Stimulated activated CD8-positive, alpha-beta memory T cell treated with anti-CD3 and anti-CD28 coated beads, Interleukin-12 subunit alpha, Interleukin-12 subunit beta, amount 100 ng/mL, for 4 hours (primary cell): ENCODE measurements around the gene MAP4K1.
A peak's percentile ranks its signal among the peaks of the same experiment; 100 is the strongest.
"Not testable (repeated sequence)": the region's sequence is repeated elsewhere in the genome, so short reads cannot be mapped to it uniquely, and the experiment has no call there.

Source experiments
- DNase-seq: peaks from one replicate; pipeline ENCODE4 v3.0.0-alpha.2; 2020; ENCODE audit warnings: low read depth

Gene MAP4K1

DNA sequence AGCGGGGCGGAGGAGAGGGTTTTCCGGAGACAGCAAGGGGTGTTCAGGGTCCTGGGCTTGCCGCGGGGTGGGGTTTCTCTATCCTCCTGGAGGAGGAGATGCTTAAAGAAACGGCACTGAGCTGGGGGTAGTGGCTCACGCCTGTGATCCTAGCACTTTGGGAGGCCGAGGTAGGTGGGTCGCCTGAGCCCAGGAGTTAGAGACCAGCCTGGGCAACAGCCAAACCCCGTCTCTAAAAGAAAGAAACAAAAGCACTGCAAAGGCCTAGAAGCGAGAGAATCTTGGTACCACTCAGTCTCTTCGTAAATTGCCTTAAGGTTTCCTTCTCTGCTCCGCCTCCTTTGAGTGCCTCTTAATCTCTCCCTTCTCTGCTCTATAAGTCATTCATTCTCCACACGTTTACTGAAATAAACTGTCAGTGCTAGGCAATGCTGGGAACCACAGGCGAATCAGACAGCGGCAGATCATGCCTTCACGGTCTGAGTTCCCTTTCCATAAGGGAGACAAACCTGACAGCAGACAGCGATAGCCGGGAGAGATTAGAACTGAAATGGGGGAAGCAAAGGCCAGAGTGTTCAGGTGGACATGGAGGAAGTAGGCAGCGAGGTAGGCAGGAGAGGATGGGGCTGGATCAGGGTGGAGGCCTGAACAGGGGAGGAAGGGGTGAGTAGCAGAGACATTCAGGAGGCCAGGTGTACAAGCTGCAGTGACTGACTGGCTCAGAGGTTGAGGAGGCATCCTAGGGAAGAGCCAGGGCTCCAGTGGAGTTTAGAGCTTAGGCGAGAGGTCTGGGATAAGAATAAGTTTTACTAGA is 1.8 kb upstream of the MAP4K1 start:
- DNase-seq = no peak

DNA sequence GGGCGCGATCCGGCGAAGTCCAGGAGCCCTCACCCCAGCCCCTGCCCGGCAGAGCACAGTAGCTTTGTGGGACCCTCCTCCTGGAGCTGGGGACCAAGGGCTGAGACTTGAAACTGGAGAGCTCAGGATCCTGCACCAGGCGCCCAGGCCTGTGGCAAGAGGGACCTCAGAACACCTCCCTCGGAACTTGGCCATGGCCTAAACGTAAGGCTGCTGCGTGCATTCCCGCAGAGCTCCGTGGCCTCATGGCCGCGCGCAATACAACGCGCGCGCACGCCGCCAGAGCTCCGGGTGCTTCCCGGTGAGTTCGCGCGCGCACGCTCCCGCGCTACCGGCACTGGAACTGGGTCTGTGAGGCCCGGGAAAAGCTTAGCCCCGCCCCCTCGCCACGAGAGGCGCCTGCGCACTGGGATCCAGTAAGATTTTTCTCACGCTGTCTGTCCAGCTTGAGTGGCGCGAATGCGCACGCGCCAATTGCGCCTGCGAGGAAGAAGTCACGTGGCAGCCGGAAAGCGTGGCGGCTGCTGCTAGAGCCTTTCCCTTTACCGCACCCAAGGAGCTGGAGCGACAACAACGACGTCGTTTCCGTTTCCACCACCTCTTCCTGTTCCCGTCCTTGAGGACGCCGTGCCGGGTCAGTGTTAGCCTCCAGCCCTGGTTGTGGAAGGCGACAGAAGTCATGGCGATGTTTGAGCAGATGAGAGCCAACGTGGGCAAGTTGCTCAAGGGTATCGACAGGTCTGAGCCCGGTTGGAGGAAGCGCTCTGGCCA is 1.0 kb upstream of the MAP4K1 start, which contains the start of gene EIF3K:
TSS of gene EIF3K (plus strand) at position 599 of the 771 bp plus-strand sequence. CDS start at position 680, 81 bp downstream.
- peak; percentile 96 for DNase-seq

DNA sequence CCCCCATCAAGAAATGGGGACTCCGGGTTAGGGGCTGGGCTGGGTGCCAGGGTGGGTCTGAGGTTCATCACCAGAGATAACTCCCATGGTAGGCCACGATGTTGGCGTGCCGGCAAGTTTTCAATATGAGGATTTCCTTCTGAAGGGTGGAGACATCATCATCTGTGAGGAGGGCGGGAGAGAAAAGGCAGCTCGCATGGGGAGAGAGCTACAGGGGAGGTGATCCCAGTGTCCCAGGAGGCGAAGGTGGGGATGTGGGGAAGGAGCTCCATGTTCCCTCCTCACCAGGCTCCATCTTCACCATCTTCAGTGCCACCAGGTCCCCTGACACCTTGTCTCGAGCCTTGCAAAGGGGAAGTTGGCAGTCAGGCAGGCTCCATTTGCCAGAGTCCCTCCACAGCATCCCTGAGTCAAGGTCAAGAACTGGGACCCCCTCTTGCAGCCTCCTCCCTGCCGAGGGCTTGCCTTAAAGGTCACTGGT is 430 bp downstream of the MAP4K1 start:
- no peak for DNase-seq

DNA sequence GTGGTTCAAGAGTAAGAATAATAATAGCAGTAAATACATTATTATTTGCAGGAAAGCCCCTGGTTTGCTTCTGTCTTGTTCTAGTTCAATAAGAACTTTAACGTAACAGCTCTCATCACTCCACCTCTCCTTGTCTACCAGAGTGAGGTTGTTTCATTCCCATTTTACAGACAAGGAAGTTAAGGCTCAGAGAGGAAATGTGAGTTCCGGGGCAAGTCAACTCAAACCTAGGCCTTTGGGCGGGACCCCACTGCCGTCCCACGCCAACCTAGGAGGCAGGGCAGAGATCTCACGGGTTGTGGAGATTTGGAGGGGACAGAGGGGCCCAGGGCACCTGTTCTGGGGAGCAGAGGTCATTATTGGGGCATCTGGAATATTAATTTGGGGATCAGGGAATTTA is 1.5 kb downstream of the MAP4K1 start:
- DNase-seq = no peak

DNA sequence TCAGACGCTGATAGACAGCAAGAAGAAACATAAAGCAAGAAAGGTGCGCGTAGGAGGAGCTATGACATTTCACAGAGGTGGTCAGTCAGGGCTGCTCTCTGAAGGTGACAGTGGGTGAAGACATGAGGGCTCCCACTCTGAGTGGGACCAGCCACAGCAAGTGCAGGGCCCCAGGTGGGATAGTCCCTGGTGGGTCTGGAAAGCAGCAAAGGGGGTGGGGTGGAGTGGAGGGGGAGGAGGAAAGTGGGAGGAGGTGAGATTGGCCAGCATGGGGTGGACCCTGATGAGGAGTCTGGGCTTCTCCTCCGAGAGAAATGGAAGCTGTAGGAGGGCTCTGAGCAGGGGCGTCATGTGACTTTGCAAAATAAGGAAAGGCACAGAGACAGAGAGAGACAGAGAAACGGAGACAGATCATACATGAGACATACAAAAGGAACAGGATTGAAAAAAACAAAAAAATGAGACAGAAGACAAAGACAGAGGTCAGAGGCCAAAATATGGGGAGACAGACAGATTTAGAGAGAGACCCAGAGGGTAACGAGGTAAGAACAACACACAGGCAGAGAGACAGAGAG is 2.7 kb downstream of the MAP4K1 start:
- DNase-seq = no peak

DNA sequence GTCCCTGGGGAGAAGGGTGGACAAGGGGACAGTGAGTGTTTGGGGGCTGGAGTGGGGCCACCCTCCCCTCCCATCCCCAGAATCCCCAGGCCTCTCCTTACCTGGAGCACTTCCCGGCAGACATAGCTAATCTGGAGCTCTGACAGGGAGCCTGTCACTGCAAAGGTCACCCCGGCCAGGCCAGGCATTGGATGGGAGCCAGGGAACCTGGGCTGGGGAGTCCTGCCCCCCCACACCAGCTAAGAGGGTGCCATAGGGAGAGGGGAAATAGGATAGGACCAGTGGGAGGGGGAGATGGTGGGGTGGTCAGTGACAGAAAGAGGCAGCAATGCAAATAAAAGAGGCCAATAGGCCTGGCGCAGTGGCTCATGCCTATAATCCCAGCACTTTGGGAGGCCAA is 3.5 kb downstream of the MAP4K1 start:
- no peak for DNase-seq

DNA sequence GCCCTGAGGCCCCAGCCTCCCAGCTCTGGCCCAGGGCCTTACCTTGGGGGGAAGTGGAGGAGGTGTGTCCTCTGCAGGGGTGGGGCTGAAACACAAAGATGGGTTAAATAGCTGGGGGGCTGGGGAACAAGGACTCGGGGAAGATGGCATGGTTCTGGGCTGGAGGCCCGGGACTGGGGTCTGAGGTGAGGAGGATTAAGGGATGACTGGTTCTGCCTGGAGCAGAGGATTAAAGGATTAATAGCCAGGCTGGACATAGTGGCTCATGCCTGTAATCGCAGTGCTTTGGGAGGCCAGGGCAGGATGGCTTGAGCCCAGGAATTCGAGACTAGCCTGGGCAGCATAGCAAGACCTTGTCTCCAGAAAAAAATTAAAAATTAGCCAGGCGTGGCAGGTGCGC is 11.6 kb downstream of the MAP4K1 start:
- no peak for DNase-seq

DNA sequence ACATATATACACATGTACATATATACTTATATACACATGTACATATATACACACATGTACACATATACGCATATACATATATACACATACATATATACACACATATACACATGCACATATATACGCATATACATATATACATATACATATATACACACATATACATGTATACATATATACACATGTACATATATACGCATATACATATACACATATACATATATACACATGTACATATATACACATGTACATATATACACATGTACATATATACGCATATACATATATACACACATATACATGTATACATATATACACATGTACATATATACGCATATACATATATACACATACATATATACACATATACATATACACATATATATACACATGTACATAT is 14.9 kb downstream of the MAP4K1 start:
- DNase-seq = not testable (repeated sequence)

DNA sequence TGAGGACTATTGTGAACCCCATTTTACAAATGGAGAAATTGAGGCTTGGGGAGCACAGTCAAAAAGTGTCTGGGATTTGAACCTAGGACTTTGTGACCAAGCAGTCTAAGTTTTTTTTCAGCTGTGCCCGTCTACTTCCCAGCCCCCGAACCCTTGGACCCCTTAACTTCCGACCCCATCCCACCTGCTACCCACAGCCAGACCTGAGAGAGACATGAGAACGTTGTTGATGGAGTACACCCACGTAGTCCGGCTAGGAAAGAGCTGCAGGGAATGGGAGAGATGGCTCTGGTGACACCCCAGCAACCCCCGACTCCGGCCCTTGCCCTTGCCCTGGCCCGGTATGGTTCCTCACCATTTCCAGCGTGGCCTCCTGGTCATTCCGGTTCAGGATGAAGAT is 18.0 kb downstream of the MAP4K1 start:
- no peak for DNase-seq

DNA sequence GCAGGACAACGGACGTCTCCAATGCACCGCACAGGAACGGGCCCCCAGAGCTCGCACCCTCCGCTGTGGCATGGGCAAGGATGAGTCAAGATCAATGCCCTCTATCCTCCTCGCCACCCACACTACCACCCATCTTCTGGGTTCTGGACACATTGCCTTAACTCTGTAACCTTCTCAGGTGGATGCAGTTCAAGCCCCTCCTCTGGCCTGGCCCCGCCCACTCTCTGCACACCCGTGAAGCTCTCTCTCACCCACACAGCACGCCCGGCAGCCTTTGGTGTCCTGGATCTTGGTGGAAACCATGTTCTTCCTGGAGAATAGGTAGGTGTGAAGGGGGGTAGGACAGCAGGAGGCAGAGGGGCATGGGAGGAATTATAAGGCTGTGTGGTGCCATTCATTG is 20.7 kb downstream of the MAP4K1 start:
- no peak for DNase-seq

DNA sequence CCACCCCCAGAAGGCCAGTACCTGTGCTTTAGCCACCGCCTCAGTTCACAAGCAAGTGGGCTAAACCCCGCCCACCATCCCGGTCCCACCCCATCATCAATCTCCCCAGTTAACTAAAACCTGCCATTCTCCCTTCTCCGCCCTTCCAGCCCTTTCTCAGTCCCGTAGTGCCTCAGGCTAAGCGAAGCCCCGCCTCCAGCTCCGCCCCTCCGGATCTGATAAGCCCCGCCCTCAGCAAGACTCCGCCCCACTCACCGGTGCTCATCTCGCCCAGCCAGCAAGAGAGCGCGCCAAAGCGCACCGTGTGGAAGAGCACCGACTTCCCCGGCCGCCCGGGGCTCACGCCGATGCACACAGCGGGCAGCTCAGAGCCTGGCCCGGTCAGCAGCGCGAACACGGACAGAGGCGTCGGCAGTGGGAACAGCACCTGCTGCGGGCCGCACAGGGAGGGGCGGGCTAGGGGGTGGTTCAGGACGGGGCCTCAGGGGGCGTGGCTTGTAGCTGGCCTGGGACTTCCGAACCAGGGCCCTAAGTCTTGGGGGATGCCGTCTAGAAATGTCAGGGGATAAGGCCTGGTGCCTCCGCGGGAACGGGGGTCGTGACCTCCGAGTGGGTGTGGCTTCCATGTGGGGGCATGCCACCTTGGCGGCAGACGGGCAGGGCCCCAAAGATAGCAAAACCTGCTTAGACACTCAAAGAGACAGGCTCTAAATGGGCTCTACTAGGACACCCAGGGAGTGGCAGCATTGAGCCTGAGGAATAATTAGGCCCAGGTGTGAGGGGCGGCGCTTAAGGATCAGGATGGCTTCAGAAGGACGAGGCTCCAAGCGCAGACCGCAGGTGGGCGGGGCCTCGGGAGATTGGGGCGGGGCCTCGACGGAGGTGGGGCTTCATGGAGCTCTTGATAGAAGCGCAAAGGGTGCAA is 21.4 kb downstream of the MAP4K1 start:
- no peak for DNase-seq

DNA sequence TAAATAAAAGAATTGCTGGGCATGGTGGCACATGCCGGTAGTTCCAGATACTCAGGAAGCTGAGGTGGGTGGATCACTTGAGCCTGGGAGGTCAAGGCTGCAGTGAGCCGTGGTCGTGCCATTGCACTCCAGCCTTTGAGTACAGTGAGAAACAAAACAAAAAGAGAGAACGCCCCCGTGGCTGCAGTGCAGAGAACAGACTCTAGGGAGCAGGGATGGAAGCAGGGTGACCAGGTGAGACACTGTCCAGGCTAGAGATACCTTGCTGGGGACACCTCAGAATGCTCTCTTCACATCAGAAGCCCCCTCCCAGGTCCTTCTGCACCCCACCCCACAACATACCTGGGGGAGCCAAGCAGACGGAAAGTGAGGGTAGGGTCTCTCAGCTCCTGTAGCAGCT is 24.8 kb downstream of the MAP4K1 start:
- no peak for DNase-seq

DNA sequence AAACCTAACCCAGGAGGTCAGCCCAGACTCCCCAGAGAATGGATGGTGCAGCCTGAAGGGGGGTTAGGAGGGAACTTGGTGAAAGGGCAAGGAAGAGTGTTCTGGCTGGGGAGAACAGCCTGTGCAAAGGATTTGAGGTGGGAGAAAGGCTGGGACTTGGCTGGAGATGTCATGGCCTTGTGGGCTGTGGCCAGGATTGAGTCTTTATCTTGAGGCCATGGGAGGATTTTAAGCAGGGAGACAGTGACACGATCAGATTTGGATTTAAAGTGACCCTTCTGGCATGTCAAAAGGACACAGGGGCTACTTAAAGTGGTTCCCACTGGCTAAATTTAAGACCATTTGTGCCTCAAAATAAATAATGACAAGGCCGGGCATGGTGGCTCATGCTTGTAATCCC is 29.7 kb downstream of the MAP4K1 start:
- DNase-seq = no peak

DNA sequence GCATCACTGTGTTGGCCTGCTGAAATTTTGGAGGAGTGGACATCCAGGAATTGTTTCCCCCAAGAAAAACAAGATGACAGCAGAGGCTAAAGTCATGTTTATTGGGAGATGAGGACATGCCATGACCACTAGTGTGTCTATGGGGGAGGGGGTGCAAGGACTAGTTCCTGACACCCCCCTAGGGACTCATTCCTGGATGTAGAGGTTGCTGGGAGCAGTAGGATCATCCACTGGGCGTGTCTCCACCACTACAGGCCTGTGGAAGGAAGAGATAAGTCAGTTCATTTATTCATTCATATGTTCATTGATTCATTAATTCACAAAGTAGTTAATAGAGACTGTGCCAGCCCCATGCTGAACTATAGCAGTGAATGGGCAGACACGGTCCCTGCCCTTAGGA is 30.2 kb downstream of the MAP4K1 start:
- no peak for DNase-seq

DNA sequence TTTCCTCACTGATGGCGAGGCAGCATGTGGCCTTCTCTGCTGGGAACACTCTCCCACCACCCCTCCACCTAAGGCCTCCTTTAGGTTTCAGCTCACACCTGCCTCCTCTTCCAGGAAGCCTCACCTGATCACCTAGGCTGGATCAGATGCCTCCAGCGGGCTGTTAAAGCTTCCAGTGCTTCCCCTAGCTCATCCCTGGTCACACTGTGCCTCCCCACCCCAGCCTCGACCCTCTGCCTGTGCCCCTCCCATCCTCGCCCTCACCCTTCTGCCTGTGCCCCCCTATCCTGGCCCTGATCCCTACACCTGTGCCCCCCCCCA is 33.8 kb downstream of the MAP4K1 start:
- DNase-seq = no peak

DNA sequence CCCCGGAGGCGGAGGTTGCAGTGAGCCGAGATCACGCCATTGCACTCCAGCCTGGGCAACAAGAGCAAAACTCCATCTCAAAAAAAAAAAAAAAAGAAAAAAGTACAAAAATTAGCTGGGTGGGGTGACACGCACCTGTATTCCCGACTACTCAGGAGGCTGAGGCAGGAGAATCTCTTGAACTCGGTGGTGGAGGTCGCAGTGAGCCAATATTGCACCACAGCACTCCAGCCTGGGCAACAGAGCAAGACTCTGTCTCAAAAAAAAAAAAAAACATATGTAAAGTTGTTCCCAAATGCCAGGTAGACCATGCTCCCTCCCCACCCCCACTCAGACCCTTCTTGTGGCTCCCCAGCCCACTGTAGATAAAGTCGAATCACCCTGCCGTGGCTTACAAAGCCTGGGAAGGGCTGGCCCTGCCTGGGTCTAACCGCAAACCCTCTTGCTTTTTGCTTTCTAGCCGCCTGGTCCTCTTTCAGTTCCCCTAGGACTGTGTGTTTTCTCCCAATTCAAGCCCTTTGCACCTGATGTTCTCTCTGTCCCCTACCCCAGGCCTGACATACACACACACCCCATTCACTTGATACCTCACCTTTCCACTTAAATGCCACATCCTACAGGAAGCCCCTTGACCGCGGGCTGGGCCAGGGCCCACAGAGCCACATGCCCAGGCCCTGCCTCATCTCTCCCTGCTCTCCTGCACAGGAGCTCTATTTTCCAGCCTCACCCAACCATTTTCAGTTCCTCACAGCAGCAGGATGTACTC is 34.4 kb downstream of the MAP4K1 start:
- DNase-seq = no peak

DNA sequence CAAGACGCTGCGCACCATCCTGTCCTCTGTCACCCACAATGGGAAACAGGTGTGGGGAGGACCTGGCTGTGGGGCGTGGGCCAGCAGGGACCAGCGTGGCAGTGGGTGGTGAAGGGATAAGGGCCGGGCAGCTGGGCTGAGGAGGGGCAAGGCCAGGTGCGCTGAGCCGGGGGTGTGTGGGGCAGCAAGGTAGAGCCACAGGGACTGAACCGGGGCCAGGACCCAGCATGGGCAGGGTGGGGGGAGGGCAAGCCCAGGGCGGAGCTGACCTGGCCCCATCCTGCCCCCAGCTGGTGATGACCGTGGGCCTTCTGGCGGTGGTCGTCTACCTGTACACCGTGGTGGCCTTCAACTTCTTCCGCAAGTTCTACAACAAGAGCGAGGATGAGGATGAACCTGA is 37.7 kb downstream of the MAP4K1 start:
- DNase-seq = no peak

DNA sequence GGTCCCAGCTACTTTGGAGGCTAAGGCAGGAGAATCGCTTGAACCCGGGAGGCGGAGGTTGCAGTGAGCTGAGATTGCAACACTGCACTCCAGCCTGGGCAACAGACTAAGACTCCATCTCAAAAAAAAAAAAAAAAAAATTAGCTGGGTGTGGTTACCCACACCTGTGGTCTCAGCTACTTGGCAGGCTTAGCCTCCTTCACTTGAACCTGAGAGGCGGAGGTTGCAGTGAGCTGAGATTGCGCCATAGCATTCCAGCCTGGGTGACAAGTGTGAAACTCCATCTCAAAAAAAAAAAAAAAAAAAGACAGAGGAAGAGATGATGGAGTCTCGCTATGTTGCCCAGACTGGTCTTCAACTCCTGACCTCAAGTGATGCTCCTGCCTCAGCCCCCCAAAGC is 38.4 kb downstream of the MAP4K1 start:
- DNase-seq = not testable (repeated sequence)

DNA sequence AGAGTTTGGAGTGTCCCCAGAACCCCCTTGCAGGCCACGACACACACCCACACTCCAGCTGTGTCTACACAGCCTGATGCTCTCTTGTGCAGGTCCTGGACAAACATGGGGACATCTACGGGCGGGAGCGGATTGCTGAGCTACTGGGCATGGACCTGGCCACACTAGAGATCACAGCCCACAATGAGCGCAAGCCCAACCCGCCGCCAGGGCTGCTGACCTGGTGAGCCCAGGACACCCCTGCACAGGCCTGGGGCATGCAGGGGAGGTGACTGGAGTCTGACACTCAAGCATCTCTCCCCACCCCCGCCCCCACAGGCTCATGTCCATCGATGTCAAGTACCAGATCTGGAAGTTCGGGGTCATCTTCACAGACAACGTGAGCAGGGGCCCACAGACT is 39.9 kb downstream of the MAP4K1 start:
- no peak for DNase-seq

DNA sequence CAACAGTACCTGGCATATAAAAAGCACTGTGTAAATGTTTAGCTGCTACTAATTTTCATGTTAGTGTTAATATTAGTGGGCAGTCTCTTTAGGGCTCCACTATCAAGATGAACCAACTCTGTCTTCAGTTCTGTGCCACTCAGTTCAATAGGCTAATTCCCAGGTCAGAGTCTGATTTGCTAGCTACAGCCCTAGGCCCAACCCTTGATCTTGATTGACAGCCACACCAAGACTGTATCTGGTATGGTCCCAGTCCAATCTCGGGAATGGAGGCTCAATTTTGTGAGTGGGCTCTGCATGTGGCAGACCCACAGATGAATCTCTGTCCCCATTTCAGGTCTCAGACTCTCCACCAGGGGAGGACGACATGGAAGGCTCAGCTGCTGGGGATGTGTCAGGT is 46.1 kb downstream of the MAP4K1 start:
- no peak for DNase-seq

DNA sequence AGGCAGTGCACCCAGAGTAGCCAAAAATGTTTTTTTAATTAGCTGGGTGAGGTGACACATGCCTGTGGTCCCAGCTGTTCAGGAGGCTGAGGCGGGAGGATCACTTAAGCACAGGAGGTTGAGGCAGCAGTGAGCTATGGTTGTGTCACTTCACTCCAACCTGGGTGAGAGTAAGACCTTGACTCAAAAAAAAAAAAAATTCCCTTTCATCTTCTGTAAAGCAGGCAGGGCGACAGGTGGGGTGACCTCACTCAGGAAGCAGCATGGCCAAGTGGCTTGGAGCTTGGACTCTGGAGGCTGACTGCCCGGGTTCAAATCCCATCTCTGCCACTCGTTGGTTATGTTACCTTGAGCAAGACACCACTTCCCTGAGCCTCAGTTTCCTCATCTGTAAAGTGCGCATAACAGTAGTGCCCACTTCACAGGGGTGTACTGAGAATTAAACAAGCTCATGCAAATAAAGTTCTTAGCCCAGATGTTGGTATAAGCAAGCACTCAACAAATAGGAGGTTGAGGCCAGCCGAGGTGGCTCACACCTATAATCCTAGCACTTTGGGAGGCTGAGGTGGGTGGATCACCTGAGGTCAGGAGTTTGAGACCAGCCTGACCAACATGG is 48.3 kb downstream of the MAP4K1 start:
- no peak for DNase-seq
